Frontal cortex (tissue), 4 donors: ENCODE results near the gene CELSR1. TPM values are rescaled to one million over a fixed set of nuclear protein-coding genes. Genes with fewer than 3 reads are reported as not detected.

Experiments used
- DNase-seq, 2 donors: peaks; one replicate each; pipeline ENCODE4 v3.0.0; 2012; ENCODE audit warnings: low spot score in 2 of 2
- FAIRE-seq: peaks from 2 replicates; lab custom pipeline; 2012; peaks lifted over from hg19 to GRCh38; lab: Jason Lieb, UNC
- total RNA-seq: library from RNA; depleted of rRNA; stranded (reverse); fragments of >200 nt; gene quantifications from one replicate; pipeline ENCODE4 v1.2.3, GENCODE V29; 2014
- donor health status: control.
- donor health status: control.
- donor health status: control.

Gene CELSR1
- total RNA-seq, 1 donor from 2014 or later, result 2.0 TPM

DNA sequence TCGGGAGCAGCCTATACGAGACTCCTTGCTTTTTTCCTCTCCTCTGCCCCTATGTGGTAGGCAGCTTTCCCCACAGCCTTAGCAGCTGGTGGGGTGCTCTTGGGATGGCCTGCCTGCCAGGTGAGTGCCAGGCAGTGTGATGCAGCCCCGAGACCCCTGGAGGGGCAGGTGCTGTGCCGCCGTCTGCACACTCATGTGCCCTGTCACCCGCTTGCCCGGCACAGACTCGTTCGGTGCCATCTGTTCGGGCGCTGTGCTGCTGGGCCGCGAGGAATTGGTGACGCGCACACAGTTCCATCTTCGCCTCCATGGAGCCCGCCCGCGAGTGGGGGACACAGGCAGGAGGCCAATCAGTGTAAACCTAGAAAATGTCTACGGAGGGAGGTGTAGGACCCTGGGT is 186.8 kb downstream of the CELSR1 start:
- FAIRE-seq (no peak), DNase-seq (no peak)

DNA sequence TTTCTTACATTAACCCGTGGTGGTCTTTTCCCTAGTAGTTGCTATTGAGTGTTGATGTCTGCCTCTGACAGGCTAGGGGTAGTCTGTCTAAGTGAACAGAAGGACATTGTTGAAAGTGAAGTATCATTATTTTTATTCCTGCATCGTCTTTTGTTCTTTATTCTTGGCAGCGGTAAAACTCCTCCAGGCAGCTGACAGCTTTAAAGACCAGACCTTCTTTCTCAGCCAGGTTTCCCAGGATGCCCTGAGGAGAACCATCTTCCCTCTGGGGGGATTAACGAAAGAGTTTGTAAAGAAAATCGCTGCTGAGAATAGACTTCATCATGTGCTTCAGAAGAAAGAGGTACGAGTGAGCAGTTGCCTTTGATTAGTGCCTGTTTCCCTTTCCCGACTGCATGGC is 187.3 kb downstream of the CELSR1 start:
- DNase-seq, result no peak
- no peak for FAIRE-seq

DNA sequence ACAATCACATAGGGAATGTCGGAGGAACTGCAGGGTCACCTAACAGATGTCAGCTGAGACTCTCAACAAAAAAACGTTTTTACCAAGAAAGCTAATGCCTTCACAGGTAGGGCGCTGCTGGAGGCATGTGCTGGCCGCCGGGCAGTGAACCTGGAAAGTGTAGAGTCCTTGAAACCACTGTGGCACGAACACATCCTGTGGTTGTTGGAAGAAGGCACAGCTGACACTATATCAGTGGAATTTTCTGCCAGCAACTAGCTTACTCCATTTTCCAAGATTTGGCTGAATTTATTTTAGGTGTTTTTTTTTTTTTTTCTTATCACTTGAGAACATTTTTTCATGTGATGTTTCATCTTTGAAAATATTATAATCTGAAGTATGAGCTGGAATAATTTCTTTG is 187.7 kb downstream of the CELSR1 start:
- no peak for DNase-seq
- FAIRE-seq, result peak; percentile 30

DNA sequence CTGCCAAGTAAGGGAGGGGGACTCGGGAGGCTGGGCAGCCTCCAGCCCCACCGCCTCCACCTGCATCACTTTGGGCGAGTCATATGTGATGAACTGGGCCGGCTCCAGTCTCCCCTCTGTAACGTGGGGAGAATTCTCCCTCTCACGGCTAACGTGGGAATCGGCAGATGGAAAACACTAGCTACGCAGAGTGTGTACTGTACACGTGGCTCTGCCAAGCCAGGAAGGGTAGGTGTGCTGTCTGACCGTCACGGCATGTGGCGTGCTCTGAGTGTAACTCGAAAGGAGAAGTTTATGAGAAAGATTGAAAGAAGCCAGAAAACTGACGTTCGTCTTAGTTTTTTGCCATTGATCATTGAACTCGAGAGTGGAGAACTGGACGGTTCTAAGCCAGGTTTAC is 188.2 kb downstream of the CELSR1 start:
- DNase-seq, result no peak
- FAIRE-seq, result no peak

DNA sequence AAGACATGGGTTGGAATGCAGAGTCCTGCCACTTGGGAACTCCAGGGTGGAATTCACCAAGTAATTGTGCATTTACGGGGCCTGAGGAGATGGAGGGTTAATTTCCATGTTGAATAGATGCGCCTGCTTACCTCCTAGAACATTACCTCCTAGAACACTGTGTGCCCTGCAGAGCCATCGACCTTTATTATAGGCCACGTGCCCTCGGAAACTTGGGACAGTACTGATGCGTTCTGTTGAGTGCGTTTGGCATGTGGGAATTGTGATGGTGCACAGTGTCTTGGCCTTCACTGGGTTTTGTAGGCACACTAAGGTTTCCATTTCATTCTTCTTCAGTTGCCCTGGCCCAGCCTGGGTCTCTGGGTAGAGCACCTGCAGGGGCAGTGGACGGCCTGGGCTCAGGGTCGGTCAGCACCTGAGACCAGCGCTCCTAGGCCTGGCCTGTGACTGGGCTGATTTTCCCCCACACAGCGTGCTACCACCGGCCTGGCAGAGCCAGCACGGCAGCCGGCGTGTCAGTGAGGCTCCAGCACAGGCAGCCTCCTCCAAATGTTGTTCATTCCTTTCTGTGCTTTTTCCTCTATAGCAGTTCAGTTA is 189.2 kb downstream of the CELSR1 start:
- FAIRE-seq (no peak), DNase-seq (no peak)

DNA sequence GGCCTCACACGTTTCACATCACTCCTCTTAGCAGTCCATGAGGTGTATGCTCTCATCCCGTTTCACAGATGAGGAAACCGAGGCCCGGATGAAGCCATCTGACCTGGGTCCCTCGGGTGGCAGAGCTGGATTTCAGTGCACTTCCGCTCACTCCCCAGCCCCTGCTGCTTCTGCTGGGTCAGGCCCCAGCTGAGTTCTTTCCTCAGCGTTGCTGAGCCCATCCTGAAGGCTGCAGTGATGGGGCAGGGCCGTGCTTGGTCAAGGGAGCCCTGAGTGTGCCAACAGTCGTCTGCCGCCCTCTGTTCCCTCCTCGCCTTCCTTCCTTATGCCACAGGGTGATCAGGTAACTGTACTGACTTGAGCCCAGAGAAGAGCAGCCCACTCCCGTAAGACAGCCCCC is 189.8 kb downstream of the CELSR1 start:
- FAIRE-seq, result no peak
- no peak for DNase-seq

DNA sequence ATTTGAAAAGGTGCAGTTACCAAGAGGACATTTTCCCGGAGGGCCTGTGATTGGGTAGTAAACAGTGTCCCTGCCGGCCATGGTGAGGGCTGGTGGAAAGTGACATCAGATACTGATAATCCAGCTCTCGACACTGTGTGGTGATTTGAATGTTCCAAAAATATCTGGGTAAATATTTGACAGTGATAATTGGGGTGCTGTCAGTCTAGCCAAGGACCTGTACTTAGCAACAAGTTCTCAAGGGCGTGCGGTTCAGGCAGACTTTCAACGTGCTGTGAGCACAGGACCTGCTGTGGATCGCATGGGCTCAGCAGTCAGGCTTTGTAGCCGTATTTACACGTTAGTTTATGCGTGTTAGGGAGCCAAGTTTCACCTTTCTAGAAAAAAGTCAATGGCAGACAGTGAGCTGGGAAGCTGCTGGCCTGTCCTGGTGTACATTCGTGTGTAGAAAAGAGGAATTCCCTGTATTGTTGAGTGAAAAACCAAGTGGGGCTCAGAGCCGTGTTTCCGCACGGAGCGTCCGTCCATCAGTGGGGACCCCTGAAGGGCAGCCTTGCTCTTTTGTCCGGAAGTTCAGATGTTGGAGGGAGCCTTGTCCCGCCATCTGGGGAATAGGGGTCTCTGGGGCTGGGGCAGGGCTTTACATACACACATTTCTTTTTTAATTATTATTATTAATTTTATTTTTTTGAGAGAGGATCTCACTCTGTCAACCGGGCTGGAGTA is 190.6 kb downstream of the CELSR1 start:
- no peak for DNase-seq
- no peak for FAIRE-seq

DNA sequence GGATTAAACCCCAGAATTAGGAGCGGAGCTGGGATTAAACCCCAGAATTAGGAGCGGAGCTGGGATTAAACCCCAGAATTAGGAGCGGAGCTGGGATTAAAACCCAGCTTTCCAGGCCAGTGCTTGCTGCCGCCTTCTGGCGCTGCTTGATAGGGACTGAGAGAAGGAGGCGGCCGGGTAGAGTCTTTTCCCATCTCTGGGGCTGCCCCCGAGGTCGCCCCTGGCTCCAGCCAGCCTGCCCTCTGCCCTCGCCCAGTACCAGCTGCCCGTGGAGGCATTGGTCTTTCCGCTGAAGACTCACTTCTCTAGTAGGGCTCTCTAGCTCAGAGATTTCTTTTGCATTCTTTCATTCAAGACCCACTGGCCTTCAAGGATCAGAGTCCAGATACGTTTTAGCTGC is 196.7 kb downstream of the CELSR1 start:
- DNase-seq (no peak), FAIRE-seq (no peak)

DNA sequence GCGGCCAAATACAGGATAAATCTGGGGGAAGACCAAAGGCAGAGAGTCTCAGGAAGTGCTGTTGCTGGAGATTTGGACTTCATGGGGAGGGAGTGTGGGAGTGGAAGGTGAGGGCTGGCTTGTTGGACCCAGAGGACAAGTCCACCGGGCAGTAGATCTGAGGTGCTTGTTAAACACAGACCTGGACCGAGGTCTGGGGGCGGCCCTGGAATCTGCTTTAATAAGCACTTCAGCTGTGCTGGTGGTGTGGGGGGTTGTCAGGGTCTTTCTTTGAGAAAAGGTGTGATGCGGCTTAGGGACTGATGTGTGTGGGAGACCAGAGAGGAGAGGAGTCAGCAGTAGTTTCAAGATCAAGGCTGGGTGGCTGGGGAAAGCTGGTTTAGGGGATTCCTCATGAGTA is 197.5 kb downstream of the CELSR1 start:
- DNase-seq (no peak), FAIRE-seq (no peak)

DNA sequence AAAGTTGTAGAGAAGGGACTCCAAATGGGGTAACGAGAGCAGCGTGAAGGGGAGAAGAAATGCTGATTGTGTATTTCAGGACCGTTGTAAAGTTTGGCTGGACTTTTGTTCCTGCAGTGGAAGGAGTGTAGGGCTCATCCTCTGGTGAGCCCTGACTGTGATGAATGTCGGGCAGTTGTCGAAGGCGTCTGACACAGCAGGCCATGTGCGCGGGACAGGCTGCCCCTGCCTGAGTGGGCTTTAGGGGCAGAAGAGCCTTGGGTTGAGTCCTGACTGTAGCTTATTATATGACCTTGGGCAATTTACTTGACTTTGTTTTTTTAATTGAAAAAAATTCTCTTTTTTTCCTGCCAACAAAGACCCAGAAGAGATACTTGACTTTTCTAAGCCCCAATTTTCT is 198.8 kb downstream of the CELSR1 start:
- FAIRE-seq (no peak), DNase-seq (no peak)

DNA sequence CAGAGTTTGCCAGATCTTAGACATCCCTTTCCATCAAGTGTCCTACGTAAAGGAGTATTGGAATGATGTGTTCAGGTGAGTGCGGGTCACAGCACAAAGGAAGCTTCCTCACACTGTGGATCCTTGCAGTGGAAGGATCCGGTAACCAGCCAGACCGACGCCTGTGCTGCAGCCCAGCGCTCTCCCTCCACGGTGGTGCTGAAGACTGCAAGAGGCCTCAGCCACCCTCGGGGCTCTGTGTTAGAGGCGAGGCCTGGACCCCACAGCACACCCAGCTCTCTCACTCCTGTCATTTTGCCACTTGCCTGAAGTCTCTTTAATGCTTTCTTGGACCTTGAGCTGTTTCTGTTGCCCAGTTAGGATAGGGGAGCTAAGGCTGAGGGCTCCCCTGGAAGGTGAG is 199.6 kb downstream of the CELSR1 start:
- DNase-seq, result no peak
- FAIRE-seq, result no peak

DNA sequence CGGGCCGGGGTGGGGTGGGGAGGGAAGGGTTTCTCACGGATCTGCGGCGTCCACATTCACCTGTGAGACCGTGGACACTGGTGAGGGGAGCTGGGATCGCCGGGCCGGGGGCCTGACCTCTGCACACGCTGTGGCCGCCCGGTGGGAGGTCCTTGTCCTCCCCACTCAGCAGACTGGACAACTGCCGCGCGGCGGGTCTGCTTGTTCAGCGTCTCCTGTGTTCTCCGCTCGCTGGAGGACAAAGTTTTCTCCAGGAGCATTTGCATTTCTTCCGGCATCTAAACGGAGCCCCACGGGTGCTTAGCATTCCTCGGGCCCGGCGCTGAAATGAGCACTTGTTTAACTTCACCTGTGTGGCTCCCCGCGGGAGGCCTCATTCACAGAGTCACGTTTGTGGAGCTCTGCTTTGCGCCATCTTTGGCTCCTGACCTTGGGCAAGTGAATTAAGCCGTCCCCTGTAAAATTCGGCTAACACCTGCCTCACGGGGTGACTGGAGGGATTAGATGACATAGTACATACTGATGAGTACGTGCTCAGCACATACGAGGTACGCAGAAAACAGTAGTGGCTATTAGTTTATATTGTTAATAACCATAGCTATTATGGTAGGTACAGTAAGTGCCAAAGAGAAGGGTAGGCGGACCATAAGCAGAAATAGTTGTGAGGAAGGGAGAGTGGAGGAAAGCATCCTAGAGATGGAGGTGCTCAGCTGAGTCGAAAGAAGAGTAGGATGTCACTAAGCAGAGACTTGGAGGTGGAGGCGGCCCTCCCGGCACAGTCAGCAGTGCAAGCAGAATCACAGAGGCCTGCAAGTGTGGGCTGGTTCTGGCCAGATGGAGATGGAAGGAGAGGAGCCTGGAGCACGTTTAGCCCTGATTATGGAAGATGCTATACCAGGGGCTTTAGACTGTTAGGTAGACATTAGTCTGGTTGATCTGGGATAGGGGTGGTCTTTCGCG is 201.0 kb downstream of the CELSR1 start:
- FAIRE-seq, result no peak
- no peak for DNase-seq

DNA sequence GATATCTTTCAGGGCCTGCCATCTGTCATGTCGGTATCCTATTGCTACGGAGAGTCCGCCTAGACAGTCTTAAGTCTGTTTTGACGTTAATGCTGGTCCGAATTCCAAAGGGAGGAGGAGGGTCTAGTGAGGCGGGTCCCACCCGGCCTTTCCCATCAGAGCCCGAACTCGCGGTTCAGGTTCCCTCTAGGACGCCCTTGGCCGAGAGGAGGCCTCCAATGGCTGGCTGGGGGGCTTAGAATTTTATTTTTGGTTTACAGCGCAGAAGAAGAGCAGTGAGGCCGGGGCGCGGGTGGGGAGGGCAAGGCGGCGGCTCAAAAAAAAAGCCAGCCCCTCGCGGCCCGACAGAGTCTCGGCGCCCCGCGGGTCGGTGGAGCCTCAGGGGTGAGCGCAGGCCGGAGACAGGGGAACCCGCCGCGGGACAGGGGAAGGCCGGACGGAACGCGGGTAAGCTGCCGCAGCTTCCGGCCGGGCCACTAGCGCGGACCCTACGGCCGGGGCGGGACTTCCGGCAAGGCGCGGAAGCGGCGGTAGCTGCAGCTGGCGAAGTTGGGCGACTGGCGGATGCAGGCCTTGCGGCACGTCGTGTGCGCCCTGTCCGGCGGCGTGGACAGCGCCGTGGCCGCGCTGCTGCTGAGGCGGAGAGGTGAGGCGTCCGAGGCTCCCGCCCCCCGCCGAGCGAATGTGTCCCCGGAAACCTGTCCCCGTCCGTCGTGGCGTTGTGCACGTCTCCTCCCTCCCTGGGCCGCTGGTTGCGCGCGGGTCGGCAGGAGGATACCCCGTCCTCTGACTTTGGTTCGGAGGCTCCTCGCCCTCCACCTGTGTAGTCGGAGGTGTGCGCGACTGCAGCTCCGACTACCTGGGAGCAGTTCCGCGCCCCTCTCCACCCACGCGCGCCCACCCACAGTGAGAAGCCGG is 202.0 kb downstream of the CELSR1 start, which contains the start of gene TRMU:
Gene TRMU, plus strand, starts transcription at position 514 of the 918 bp plus-strand sequence. Its CDS starts 51 bp downstream, at position 565.
- FAIRE-seq (no peak), DNase-seq (peak; percentile 95)

DNA sequence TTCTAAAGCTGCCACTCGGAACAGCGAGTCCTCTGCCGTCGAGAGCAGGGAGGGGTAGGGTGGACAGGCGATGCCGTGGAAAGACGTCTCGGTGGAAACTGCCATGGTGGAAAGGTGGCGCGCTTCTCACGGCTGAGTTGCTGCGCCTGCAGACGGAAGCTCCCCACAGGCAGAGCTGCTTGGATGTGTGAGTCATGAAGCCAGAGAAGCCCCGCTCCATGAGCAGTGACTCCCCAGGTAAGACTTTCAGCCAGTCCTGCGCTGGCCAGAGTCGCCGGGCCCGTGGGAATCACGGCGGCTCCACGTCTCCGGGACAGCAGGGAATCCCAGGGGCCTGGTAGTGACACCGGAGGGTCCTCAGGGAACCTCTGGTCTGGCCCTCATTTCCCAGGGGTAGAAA is 205.9 kb downstream of the CELSR1 start:
- DNase-seq (no peak), FAIRE-seq (no peak)

DNA sequence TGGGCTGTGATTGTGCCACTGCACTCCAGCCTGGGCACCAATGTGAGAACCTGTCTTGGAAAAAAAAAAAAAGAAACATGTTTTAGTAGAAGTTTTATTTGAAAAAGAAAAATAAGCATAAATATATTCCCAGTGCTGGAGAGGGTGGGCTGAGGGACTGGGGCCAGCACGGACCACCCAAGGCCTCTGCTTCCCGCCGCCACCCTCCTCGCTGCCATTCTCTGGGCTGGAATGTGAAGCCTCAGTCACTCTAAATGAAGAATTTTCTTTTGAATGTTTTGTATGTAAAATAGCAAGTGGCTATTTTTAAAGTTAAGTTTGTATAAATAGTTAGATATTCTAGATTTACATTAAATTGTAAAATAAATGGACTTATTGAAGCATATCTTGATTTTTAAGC is 207.0 kb downstream of the CELSR1 start:
- DNase-seq (no peak), FAIRE-seq (no peak)

DNA sequence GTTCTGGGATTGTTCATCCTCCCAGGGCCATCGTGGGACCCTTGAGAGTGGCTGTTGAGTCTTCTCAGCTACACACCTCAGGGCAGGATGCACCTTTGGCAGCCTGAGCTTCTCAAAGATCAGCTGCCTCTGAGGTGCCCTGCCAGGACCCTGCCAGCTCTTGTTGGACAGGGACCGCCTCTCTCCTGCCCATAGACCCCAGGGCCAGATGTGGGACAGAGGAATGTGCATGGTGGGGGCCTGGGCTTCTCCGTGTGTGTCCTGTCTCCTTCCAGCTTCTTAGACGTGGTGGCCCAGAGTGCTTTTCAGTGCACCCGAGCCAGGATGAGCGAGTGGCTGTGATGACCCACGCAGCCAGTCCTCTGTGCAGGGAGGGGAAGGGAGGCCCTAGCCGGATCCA is 207.8 kb downstream of the CELSR1 start:
- DNase-seq, result no peak

DNA sequence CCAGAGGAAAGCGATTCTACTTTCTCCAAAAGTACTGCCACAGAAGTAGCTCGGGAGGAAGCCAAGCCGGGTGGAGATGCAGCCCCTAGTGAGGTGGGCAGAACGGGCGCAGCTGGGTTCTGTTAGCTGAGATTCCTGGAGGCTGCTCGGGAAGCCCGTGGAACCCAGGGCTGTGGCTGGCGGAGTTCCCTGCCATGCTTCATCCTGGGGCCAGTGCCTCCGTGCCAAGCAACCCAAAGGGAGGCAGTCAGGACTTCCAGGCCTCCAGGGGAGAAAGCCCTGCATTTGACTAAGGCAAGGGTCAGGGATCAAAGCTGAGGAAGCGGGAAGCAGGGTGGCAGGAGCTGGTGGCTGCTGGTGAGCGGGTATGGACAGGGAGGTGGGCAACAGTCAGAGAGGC is 208.6 kb downstream of the CELSR1 start:
- DNase-seq (no peak), FAIRE-seq (no peak)

More for the DNA sequence above, 207.8 kb downstream of the CELSR1 start:
- FAIRE-seq, result no peak

DNA sequence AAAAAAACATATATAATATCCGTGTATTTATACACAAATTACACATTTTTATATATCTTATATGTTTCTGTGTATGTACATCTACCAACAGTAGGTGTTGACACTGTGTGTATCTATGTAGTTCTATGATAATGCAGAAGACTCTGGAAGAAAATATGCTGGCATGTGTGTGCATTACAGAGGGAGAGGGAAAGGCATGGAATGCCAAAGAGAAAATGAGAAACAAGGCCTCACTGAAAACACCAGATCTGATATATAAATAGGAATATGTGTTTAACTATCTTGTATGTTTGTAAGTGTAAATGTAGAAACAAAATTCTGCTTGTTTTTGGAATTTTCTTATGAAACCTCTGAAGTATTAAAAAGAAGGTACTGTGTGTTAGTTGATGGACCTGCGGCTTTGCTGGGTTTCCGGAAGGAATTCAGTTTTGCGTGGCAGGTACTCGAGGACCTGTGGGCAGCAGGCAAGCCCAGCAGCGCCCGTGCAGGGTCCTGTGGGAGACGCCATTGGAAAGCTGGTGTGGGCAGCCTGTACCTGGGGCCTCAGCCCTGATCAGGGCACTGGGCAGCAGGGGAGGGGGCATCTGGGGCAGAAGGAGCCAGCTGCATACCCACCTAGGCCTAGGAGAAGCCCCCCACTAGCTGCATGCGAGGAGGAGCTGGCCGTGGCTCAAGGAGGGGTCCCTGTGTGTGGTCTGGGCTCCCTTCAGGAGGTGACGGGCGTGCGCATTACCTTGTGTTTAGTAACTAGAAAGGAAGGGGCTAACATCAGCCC is 209.5 kb downstream of the CELSR1 start:
- no peak for DNase-seq
- FAIRE-seq, result no peak
